SU-DHL-6 (cell line): ENCODE measurements around the gene CCDC17.

Source experiments
- EZH2phosphoT487 ChIP-seq: fragments of 200-600 bp; sonication (generic), shearing (Covaris generic); conservative IDR thresholded peaks from 2 replicates; pipeline ENCODE4 v1.6.1; 2018; ENCODE audit warnings: mild to moderate bottlenecking, antibody characterized with exemption, low read length, moderate library complexity, mixed read lengths
- TF ChIP-seq, protein P1 (sequence below): fragments of 200-600 bp; sonication (generic); IDR thresholded peaks from one replicate; pipeline ENCODE4 v1.5.1; 2017; ENCODE audit warnings: antibody characterized with exemption, mild to moderate bottlenecking, low read length, moderate library complexity; ENCODE audit not compliant: insufficient read depth, poor library complexity, severe bottlenecking

DNA sequence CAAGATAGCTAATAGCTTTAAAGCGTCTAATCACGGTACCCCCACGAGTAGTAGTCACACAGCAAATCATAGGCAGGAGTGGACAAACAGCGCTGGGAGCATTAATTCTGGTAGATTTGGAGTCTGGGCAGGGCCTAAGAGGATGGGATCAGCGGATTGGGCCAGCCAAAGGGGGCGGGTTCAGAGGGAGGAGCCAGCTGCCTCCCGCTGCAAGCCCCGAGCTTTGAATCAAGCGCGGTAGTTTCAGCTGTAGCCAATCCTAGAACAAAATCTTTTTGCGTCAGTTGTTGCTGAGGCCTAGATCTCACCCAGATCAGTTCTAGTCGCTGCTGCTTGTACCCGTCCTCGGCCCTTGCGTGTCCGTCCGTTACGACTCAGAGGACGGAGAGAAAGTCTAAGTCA, 40.6 kb downstream of the CCDC17 start:
- TF ChIP-seq, protein P1, sequence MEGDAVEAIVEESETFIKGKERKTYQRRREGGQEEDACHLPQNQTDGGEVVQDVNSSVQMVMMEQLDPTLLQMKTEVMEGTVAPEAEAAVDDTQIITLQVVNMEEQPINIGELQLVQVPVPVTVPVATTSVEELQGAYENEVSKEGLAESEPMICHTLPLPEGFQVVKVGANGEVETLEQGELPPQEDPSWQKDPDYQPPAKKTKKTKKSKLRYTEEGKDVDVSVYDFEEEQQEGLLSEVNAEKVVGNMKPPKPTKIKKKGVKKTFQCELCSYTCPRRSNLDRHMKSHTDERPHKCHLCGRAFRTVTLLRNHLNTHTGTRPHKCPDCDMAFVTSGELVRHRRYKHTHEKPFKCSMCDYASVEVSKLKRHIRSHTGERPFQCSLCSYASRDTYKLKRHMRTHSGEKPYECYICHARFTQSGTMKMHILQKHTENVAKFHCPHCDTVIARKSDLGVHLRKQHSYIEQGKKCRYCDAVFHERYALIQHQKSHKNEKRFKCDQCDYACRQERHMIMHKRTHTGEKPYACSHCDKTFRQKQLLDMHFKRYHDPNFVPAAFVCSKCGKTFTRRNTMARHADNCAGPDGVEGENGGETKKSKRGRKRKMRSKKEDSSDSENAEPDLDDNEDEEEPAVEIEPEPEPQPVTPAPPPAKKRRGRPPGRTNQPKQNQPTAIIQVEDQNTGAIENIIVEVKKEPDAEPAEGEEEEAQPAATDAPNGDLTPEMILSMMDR: no peak
- no peak for TF ChIP-seq EZH2phosphoT487
